ENCODE data around the gene GSE1.

Gene GSE1

GRCh38 chr16:85570213-85570734 is 42.8 kb upstream of the GSE1 start:
- H3K27me3 ChIP-seq (ENCODE audit: insufficient read depth, low read length), result no peaks in the 10 kb centered on the region
- H3K36me3 ChIP-seq (ENCODE audit: insufficient read depth, low read length), result no peaks in the 10 kb centered on the region
- peaks cover 6% of the 10 kb centered on the region for H3K9me3 ChIP-seq (ENCODE audit: low read length)
- H3K4me1 ChIP-seq (ENCODE audit: insufficient read depth, low read length), result peaks cover 46% of the 10 kb centered on the region
- no peak overlapping the region for H2AFZ ChIP-seq (ENCODE audit: low read depth, low read length)
- no peak overlapping the region for H3K4me3 ChIP-seq (ENCODE audit: low read length)

- Histone ChIP-seq H2AFZ (ENCODE audit: low read depth, low read length) (no peak overlapping the region), H3K4me1 (ENCODE audit: insufficient read depth, low read length) (peaks cover 46% of the 10 kb centered on the region), H3K4me3 (ENCODE audit: low read length) (no peak overlapping the region)
Measured at GRCh38 chr16:85570735-85571562, 42.2 kb upstream of the GSE1 start.

GRCh38 chr16:85571563-85571812 is 41.6 kb upstream of the GSE1 start:
- Histone ChIP-seq H3K4me1 (ENCODE audit: insufficient read depth, low read length) (peaks cover 46% of the 10 kb centered on the region), H3K4me3 (ENCODE audit: low read length) (no peak overlapping the region), H2AFZ (ENCODE audit: low read depth, low read length) (no peak overlapping the region), H3K36me3 (ENCODE audit: insufficient read depth, low read length) (no peaks in the 10 kb centered on the region), H3K9me3 (ENCODE audit: low read length) (peaks cover 6% of the 10 kb centered on the region), H3K27me3 (ENCODE audit: insufficient read depth, low read length) (no peaks in the 10 kb centered on the region)

More at GRCh38 chr16:85570735-85571562, 42.2 kb upstream of the GSE1 start:
- Histone ChIP-seq H3K9me3 (ENCODE audit: low read length) (peaks cover 6% of the 10 kb centered on the region), H3K27me3 (ENCODE audit: insufficient read depth, low read length) (no peaks in the 10 kb centered on the region), H3K36me3 (ENCODE audit: insufficient read depth, low read length) (no peaks in the 10 kb centered on the region)

- H2AFZ ChIP-seq (ENCODE audit: low read depth, low read length), result no peak overlapping the region
- peaks cover 6% of the 10 kb centered on the region for H3K9me3 ChIP-seq (ENCODE audit: low read length)
- H3K4me3 ChIP-seq (ENCODE audit: low read length), result no peak overlapping the region
- peaks cover 49% of the 10 kb centered on the region for H3K4me1 ChIP-seq (ENCODE audit: insufficient read depth, low read length)
- H3K27me3 ChIP-seq (ENCODE audit: insufficient read depth, low read length), result no peaks in the 10 kb centered on the region
- H3K36me3 ChIP-seq (ENCODE audit: insufficient read depth, low read length), result no peaks in the 10 kb centered on the region
Measured at GRCh38 chr16:85571813-85572619, 41.1 kb upstream of the GSE1 start.

GRCh38 chr16:85573045-85573695 is 40.0 kb upstream of the GSE1 start:
- Histone ChIP-seq H3K4me1 (ENCODE audit: insufficient read depth, low read length) (peaks cover 51% of the 10 kb centered on the region), H3K36me3 (ENCODE audit: insufficient read depth, low read length) (no peaks in the 10 kb centered on the region), H2AFZ (ENCODE audit: low read depth, low read length) (no peak overlapping the region)

GRCh38 chr16:85573696-85574641 is 39.2 kb upstream of the GSE1 start:
- Histone ChIP-seq H3K9me3 (ENCODE audit: low read length) (peaks cover 5% of the 10 kb centered on the region), H2AFZ (ENCODE audit: low read depth, low read length) (no peak overlapping the region), H3K27me3 (ENCODE audit: insufficient read depth, low read length) (no peaks in the 10 kb centered on the region), H3K4me1 (ENCODE audit: insufficient read depth, low read length) (peaks cover 59% of the 10 kb centered on the region), H3K36me3 (ENCODE audit: insufficient read depth, low read length) (no peaks in the 10 kb centered on the region), H3K4me3 (ENCODE audit: low read length) (no peak overlapping the region)

More at GRCh38 chr16:85573045-85573695, 40.0 kb upstream of the GSE1 start:
- Histone ChIP-seq H3K4me3 (ENCODE audit: low read length) (no peak overlapping the region), H3K9me3 (ENCODE audit: low read length) (peaks cover 6% of the 10 kb centered on the region), H3K27me3 (ENCODE audit: insufficient read depth, low read length) (no peaks in the 10 kb centered on the region)

GRCh38 chr16:85574672-85575475 is 38.2 kb upstream of the GSE1 start:
- Histone ChIP-seq H3K4me1 (ENCODE audit: insufficient read depth, low read length) (peaks cover 68% of the 10 kb centered on the region), H3K9me3 (ENCODE audit: low read length) (no peaks in the 10 kb centered on the region), H3K36me3 (ENCODE audit: insufficient read depth, low read length) (no peaks in the 10 kb centered on the region), H3K4me3 (ENCODE audit: low read length) (no peak overlapping the region), H3K27me3 (ENCODE audit: insufficient read depth, low read length) (no peaks in the 10 kb centered on the region), H2AFZ (ENCODE audit: low read depth, low read length) (no peak overlapping the region)

GRCh38 chr16:85575920-85576319 is 37.2 kb upstream of the GSE1 start:
- peaks cover 73% of the 10 kb centered on the region for H3K4me1 ChIP-seq (ENCODE audit: insufficient read depth, low read length)
- H3K4me3 ChIP-seq (ENCODE audit: low read length), result no peak overlapping the region
- no peaks in the 10 kb centered on the region for H3K9me3 ChIP-seq (ENCODE audit: low read length)
- H2AFZ ChIP-seq (ENCODE audit: low read depth, low read length), result no peak overlapping the region
- no peaks in the 10 kb centered on the region for H3K36me3 ChIP-seq (ENCODE audit: insufficient read depth, low read length)
- no peaks in the 10 kb centered on the region for H3K27me3 ChIP-seq (ENCODE audit: insufficient read depth, low read length)

- Histone ChIP-seq H2AFZ (ENCODE audit: low read depth, low read length) (no peak overlapping the region), H3K36me3 (ENCODE audit: insufficient read depth, low read length) (no peaks in the 10 kb centered on the region), H3K4me1 (ENCODE audit: insufficient read depth, low read length) (peaks cover 82% of the 10 kb centered on the region), H3K4me3 (ENCODE audit: low read length) (no peak overlapping the region), H3K27me3 (ENCODE audit: insufficient read depth, low read length) (no peaks in the 10 kb centered on the region), H3K9me3 (ENCODE audit: low read length) (no peaks in the 10 kb centered on the region)
Measured at GRCh38 chr16:85576944-85577343, 36.2 kb upstream of the GSE1 start.

GRCh38 chr16:85577899-85578598 is 35.1 kb upstream of the GSE1 start:
- H3K36me3 ChIP-seq (ENCODE audit: insufficient read depth, low read length), result no peaks in the 10 kb centered on the region
- H3K27me3 ChIP-seq (ENCODE audit: insufficient read depth, low read length), result no peaks in the 10 kb centered on the region
- no peak overlapping the region for H3K4me3 ChIP-seq (ENCODE audit: low read length)
- H3K9me3 ChIP-seq (ENCODE audit: low read length), result no peaks in the 10 kb centered on the region
- H2AFZ ChIP-seq (ENCODE audit: low read depth, low read length), result no peak overlapping the region
- H3K4me1 ChIP-seq (ENCODE audit: insufficient read depth, low read length), result peaks cover 92% of the 10 kb centered on the region

- H3K4me3 ChIP-seq (ENCODE audit: low read length), result no peak overlapping the region
- no peak overlapping the region for H2AFZ ChIP-seq (ENCODE audit: low read depth, low read length)
- peaks cover 97% of the 10 kb centered on the region for H3K4me1 ChIP-seq (ENCODE audit: insufficient read depth, low read length)
- H3K36me3 ChIP-seq (ENCODE audit: insufficient read depth, low read length), result no peaks in the 10 kb centered on the region
- no peaks in the 10 kb centered on the region for H3K27me3 ChIP-seq (ENCODE audit: insufficient read depth, low read length)
- H3K9me3 ChIP-seq (ENCODE audit: low read length), result no peaks in the 10 kb centered on the region
Measured at GRCh38 chr16:85578599-85578948, 34.5 kb upstream of the GSE1 start.
